HG03196 (cell line): Measurements from ENCODE around the gene C9orf43.
"Not testable (repeated sequence)": the region's sequence is repeated elsewhere in the genome, so short reads cannot be mapped to it uniquely, and the experiment has no call there.

ENCODE experiments used
- ATAC-seq: cut with Tn5 transposase; IDR thresholded peaks from one replicate; pipeline ENCODE4 v1.9.1; 2021; ENCODE audit not compliant: unreplicated experiment

The C9orf43 gene

DNA sequence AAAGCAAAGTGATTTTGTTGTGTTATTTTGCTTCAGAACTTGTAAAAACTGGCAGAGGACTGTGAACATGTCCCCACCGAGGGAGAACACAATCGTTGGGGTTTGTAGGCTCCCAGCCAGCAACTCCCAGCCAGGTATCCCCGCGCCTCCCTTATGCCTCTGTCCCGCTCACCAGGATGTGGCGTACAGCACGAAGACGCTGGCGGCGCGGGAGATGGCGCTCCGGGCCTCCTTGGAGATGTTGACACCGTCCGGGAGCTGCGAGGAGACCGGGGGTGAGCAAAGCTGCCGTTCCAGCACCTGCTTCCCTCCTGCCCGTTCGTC is 702 bp upstream of the C9orf43 start:
- no peak for ATAC-seq

DNA sequence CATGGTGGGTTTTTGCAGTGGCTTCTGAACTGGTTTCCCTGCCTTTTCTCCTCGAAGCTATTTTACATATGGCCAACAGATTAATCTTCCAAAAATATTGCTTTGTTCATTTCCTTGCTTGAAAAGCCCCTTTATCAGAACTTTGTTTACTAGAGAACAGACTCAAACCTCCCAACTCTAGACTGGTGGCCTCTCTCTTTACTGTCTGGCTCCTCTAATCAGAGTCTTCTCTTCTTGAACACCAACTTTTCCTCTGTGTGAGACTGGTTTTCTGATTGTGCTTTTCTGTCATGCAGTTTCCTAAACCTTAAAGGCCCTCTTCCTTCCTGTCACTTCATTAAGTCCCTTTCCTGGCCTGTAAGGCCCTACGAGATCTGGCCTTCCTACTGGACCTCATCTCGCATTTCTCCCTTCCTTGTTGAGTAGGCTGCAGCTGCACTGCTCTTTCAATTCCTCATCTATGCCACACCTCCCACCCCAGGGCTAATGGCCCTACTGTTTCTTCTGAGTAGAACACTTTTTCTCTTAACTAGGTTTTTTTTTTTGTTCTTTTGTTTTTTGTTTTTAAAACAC is 5.7 kb downstream of the C9orf43 start:
- peak; percentile 89 for ATAC-seq

DNA sequence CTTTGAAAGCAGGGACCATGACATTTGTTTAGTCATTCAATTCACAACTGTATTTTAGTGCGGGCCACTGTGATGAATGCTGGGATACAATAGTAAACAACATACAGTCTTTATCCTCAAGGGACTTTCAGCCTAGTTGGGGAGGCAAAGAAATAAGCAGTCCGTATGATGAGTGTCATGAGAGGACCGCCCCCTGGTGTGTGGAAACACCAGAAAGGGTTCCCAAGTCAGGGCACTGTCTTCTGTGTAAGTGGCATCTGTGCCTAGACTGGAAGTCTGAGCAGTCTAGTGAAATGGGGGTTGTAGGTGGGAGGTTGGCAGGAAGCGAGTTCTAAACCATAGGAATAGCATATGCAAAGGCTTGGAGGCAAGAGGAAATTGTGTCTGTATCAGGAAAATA is 6.8 kb downstream of the C9orf43 start:
- no peak for ATAC-seq

DNA sequence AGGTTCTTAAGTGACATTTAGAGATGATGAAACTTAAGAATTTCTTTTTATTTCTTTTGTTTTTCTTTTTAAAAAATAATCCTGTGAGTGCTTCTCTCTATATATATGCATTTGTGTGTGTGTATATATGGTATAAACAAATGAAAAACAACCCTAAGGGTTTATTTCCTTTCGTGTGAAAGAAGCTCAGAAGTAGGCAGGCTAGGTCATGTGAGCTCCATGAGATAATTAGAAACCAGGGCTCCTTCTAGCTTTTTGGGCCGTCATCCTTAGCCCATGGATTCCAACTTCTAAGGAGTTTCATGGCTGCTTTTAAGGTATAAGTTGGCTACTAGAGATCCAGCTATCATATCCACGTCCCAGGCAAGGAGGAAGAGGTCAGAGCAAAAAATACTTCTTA is 11.2 kb downstream of the C9orf43 start:
- no peak for ATAC-seq

DNA sequence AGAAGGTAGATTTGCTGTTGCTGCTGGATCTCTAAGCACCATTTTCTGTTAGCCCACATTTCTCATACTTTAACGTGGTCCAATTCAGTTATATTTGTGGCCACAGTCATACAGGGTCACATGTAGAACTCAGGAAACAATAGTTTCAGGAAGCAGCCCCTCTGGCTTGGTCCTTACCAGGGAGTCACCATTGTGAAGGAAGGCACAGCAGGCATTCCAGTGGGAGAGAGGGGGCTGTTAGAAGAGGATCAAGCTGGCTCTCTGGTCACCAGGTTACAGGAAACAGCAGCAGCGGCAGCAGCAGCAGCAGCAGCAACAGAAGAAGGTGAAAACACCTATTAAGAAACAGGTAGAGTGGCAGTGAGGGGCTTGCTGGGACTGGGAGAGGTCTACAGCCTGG is 14.5 kb downstream of the C9orf43 start:
- ATAC-seq = no peak

DNA sequence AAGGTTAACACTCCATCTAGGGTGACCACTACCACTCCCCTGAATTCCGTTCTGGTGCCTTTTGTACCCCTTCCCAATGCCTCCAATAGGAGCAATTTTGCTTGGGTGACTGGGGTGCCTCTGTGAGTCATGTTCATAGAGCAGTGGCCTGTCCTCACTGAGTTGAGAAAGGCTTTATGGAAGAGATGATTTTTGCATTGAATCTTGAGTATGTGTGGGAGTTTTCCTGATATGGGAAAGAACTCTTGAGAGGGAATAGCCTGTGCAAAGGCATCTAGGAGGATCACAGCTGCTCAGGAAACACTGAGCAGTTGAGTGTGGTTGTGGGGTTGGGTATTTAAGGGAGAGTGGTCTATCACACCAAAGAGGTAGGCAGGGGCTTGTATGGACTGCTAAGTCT is 16.2 kb downstream of the C9orf43 start:
- no peak for ATAC-seq

DNA sequence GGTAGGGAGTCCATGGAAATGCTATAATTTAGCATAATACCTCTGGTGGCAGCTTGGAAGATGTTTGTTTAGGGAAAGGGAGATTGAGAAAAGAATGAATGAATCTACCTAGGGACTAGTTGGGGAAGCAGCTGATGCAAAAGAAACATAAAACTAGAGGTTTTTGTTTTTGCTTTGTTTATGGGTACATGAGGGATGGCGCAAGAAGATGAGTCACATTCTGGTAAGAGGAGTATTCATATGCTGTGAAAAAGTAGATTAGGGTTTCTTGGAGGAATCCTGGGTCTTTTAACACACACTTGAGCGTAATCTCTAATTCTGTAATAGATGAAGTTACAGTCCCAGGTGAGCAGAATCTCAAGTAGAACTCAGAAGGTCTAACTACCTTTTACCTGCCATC is 17.1 kb downstream of the C9orf43 start:
- ATAC-seq = no peak

DNA sequence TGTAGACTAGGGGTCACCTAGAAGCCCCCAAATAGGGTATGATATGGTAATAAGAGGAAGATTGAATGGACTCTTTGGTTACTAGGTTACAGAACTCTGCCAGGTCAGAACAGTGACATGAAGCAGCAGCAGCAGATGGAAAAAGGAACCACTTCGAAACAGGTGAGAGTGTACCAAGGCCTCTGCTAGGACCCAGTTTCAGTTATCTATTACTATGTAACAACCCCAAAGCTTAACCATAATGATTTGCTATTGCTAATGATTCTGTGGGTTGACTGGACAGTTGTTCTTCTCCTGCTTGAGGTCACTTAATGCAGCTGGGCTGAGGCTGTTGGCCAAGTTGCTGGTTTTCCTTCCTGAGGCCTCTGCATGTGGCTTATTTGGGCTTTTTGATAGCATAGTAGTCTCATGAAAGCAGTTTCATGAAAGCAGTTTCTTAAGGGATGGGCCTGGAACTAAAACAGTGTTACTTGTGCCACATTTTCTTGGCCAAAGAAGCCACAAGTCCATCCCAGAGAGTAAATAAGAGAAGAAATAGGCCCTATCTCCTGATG is 17.6 kb downstream of the C9orf43 start:
- ATAC-seq = no peak

DNA sequence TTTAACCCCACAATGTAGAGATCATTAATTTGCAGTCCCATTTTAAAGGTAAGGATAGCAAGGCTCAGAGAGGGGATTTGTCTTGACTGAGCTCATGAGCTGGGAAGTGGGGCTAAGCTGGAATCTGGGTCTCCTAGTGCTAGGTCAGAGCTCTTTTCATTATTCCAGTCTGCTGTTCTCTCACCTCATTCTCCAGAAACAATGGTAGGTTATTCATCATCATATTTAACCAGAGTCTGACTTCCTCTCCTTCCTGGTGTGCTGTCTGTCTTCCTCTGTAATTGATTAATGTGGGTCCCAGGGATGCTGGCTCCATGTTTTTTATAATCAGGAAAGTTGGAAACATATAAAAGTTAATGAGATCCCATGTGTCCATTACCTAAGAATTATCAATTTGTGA is 20.6 kb downstream of the C9orf43 start:
- ATAC-seq = no peak

DNA sequence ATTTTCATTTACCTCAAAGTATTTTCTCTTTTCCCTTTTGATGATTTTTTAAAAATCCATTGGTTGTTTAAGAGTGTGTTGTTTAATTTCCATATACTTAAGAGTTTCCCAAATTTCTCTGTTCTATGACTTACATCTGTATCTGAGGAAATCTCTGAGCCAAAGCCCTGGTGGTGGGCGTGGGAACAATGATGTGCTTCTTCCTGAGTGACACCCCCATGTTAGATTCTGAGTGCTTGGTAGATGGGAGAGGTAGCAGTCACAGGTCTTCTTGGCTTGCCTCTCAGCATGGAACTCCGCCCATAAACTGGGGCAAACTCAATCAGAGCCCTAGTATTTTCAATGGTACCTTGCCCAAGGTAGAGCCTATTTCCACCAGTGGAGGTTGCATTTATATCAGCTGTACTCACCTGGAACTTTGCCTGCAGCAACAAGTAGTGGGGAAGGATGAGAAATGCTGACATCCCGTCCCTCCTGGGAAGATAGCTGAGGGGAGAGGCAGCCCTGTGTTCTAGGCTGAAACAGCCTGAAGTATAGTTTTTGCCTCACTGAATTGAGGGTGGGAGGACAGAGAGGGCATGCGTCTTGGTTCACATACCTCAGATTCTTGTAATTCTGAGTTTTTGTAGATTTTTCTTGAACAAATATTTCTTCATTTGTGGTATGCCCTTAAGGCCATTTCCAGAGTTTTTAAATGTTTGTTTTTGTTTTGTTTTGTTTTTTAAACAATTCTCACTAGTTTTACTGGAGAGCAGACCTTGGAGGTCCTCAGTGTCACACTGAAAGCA is 26.4 kb downstream of the C9orf43 start:
- ATAC-seq = no peak

DNA sequence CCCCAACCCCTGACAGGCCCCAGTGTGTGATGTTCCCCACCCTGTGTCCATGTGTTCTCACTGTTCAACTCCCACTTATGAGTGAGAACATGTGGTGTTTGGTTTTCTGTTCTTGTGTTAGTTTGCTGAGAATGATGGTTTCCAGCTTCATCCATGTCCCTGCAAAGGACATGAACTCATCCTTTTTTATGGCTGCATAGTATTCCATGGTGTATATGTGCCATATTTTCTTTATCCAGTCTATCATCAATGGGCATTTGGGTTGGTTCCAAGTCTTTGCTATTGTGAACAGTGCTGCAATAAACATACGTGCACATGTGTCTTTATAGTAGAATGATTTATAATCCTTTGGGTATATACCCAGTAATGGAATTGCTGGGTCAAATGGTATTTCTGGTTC is 27.2 kb downstream of the C9orf43 start:
- ATAC-seq = not testable (repeated sequence)

DNA sequence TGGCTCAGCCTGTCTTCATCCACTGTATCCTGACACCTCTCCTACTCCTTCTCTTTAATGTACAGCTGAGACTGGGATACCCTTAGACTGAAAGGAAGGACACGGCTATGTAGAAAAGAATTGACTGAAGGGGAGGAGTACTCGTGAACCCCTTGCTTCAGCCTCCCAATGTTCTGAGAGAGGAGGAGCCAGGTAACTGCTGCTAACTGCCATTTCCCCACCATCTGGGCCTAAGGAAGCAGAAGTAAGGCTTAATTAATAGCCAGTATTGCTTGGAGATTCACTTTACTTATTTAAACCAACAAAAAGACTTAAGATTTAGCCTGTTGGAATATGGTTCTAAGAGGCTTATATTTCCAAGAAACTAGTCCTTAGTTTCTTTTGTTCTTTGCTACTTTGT is 34.2 kb downstream of the C9orf43 start:
- no peak for ATAC-seq

DNA sequence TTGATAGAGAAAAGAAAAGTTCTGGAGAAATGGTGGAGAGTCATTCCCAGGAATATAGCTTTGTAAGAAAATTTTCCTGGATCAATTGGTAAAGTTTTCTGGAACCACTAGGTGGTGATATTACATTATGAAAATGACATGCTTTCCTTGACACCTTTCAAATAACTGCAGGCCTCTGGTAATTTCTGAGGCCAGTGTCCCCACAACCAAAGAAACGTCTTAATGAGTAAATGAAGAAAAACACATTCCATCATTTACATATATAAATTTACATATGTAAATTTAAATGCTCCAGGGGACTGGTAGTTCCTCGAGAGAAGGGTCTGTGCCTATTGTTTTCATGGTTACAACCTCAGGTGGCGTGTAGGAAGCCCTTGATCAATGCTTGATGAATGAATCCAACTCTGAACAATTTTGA is 35.8 kb downstream of the C9orf43 start:
- no peak for ATAC-seq

DNA sequence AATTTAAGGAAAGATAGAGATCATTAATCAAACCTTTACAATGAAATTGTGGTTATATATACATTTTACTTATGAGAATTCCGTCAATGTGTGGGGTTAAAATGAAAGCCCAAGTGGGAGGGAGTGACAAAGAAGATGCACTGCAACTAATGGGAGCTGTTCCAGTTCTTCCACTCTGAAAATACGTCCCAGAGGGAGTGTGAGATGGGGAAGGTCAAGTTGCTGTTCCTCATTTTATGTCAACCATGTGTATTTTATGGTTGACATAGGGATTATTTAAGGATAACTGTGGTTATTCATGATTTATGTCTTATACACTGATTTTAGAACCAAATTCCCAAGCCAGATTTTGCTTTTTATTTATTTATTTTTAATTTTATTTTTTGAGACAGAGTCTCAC is 38.8 kb downstream of the C9orf43 start:
- ATAC-seq = no peak

DNA sequence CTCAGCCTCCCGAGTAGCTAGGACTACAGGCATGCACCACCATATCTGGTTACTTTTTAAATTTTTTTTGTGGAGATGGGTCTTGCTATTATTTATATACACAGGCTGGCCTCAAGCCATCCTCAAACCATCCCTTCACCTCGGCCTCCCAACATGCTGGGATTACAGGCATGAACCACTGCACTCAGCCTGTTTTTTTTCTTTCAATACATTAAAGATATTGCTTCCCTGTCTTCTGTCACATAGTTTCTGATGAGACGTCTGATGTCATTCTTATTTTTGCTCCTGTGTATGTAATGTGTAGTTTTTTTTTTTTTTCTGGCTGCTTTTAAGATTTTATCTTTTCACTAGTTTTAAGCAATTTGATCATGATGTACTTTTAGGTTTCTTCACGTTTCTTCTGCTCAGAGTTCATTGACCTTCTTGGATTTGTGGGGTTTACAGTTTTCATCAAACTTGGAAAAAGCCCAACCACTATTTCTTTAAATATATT is 41.6 kb downstream of the C9orf43 start:
- ATAC-seq = no peak

DNA sequence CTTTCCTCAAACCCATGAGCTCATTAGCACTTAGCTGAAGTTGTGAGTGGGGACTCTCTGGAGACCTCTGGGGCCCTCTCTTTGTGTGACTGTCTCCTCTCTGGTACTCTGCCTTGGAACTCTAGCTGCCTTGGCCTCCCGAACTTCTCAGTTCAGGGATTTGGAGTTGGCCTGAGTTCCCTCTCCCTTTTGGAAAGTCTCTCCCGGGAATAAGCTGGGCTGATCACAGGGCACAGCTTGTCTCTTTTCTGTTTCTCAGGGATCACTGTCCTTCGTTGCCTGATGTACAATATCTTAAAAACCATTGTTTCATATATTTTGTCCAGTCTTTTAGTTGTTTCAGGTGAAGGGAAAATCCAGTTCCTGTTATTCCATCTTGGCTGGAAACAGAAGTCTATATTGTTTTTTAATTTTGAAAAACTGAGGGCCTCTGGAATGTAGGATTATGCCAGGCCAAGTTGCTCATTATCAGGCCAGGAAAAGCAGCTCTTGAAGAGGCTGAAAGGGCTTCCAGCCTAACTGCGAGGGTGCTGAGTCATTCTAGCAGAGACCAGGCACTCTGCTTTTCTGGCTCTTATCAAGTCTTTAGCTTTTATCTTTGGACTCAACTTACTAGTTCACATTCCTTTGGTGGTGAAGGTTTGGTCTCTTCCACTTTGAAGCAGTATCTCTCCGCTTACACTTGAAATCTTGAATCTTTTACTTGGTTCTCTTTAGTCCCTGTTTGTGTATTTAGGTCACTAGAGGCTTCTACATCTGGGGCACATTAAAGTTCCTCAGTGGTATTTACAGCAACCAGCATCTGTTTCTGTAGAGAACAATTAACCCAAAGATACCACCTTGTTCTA is 44.6 kb downstream of the C9orf43 start:
- ATAC-seq = no peak

DNA sequence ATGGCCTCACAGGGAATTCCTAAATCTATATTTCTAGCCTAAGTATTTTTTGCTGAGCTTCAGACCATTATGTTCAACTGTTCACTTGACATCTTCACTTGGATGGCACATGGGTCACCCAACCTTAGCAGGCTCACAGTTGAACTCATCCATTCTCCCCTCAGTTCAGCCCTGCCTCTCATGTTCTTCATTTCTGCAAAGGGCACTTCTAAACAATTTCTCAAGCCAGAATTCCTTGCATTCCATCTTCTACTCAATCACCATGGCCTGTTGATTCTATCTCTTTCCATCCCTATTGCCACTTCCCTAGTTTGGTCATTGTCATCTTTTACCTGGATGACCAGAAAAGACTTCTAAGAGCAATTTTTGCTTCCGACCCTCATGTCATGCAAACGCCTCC is 45.7 kb downstream of the C9orf43 start:
- ATAC-seq = no peak

DNA sequence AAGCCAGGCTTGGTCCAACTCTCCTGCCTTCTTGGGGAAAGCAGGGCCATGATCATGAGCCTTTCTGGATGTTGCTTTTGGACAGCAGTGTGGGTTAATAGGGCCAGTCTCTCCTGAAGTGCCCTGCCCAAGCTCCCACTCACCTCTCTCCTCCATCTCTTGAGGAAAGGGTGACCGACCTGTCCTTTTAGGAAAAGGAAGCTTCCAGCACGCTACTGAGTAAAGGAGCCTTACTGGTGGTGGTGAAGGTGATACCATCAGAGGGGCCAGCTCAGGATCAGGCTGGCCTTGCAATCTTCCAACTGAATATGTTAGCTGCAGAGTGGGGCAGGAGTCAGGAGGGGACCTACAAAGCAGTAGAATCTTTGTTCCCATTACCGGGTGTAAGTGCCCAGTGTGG is 50.7 kb downstream of the C9orf43 start:
- no peak for ATAC-seq

DNA sequence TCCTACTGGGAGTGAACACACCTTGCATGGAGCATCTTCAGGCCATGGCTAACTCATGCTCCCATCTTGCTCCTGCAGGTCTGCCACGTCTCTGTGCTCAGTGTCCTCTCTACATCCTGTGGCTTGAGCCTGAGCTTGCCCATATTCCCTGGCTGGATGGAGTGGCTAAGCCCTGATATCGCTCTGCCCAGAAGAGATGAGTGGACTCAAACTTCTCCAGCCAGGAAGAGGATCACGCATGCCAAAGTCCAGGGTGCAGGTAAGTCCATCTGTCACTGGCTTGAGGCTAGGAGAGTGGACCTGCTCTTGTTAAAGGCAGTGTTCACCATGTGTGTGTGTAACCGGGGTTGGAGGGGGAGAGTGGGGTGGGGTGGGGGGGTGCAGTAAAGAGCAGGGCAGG is 51.4 kb downstream of the C9orf43 start:
- no peak for ATAC-seq

DNA sequence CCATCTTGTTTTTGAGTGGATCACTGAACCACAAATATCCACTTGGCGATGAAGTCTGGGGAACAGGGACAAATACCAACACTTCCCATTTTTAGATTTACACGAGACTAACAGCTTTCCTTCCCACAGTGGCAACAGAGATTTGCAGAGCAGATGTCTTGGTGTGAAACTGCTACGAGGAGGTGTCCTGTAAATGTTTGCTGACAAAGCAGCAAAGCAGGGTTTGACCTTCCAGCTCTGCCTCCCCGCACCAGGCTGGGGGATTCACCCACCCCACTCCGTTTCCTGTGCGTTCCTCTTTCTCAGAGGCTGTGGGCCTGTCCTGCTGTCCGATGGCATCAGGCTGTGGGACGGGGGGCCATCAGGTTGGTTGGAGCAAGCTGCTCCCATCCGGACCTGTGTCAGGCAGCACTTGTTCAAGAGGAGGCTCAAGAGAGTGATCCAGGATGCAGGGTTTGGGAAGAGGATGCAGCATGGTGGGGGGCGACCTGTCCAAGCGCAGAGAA is 52.3 kb downstream of the C9orf43 start:
- no peak for ATAC-seq
